A549 (cell line): ENCODE results near the gene RRBP1. TPM values are rescaled to one million over a fixed set of nuclear protein-coding genes. Genes with fewer than 3 reads are reported as not detected.

Experiments
- ATAC-seq, 2 experiments: fragments of 200-7000 bp in 1 of 2; fragments of >200 bp in 1 of 2; cut with Nextera tagmentation in 1 of 2; cut with Tn5 transposase in 1 of 2; 3 replicates each; pipeline versions ENCODE4 v1.8.0 to v1.9.1; 2018 to 2020; ENCODE audit warnings: mild to moderate bottlenecking in 1 of 2, moderate library complexity in 1 of 2
- CTCF ChIA-PET: fragments of 300-600 bp; sonication (Branson Sonifier 250); formaldehyde crosslinking; extraction: SDS; loops from one replicate; lab custom pipeline; 2021; ENCODE audit warnings: antibody characterized with exemption, inconsistent platforms; lab: Yijun Ruan, JAX
- POLR2A ChIA-PET: fragments of 350-600 bp; formaldehyde crosslinking; extraction: SDS; loops from one replicate; lab custom pipeline; 2021; ENCODE audit warnings: antibody characterized with exemption, inconsistent platforms; lab: Yijun Ruan, JAX
- DNase-seq, 2 experiments: peaks; one replicate each; pipeline versions ENCODE4 v3.0.0 to v3.0.0-alpha.2; 2011 to 2016; ENCODE audit warnings: low read depth in 1 of 2, low spot score in 1 of 2
- FAIRE-seq: peaks from 2 replicates; lab custom pipeline; 2011; peaks lifted over from hg19 to GRCh38; lab: Jason Lieb, UNC
- H3K27ac ChIP-seq, 2 experiments: fragments of >200 bp; sonication (Bioruptor Twin); formaldehyde crosslinking; 3 replicates each; pipeline ENCODE4 v1.5.1; 2016 to 2017
- H3K4me1 ChIP-seq: fragments of >200 bp; sonication (Bioruptor Twin); formaldehyde crosslinking; 3 replicates; pipeline ENCODE4 v1.6.1; 2016
- H3K4me2 ChIP-seq: fragments of >200 bp; sonication (Bioruptor Twin); formaldehyde crosslinking; 3 replicates; pipeline ENCODE4 v1.6.1; 2016
- H3K4me3 ChIP-seq: fragments of >200 bp; sonication (Bioruptor Twin); formaldehyde crosslinking; 3 replicates; pipeline ENCODE4 v1.5.1; 2016
- H3K9me3 ChIP-seq: fragments of >200 bp; sonication (Bioruptor Twin); formaldehyde crosslinking; 3 replicates; pipeline ENCODE4 v1.6.1; 2016
- ATOH8 ChIP-seq: fragments of 250-450 bp; sonication (Bioruptor Pico); IDR thresholded peaks from 2 replicates; pipeline ENCODE4 v1.5.0; 2020; ENCODE audit warnings: low read depth, mild to moderate bottlenecking, moderate library complexity
- BCL3 ChIP-seq: fragments of >200 bp; sonication (Bioruptor Twin); formaldehyde crosslinking; IDR thresholded peaks from 3 replicates; pipeline ENCODE4 v1.6.1; 2016
- CBX2 ChIP-seq: fragments of 200-600 bp; sonication (generic); IDR thresholded peaks from 2 replicates; pipeline ENCODE4 v1.6.1; 2016; ENCODE audit warnings: low read depth, mild to moderate bottlenecking, borderline replicate concordance
- CEBPB ChIP-seq, 2 experiments: fragments of >200 bp in 1 of 2; sonication (Bioruptor Twin) in 1 of 2; formaldehyde crosslinking in 1 of 2; IDR thresholded peaks; 2 replicates each; pipeline ENCODE4 v1.6.1; 2012 to 2016
- EHF ChIP-seq: fragments of 250-450 bp; sonication (Bioruptor Pico); IDR thresholded peaks from 2 replicates; pipeline ENCODE4 v1.5.0; 2020; ENCODE audit warnings: mild to moderate bottlenecking
- EHMT2 ChIP-seq: fragments of 200-600 bp; sonication (generic); IDR thresholded peaks from 2 replicates; pipeline ENCODE4 v1.6.1; 2016; ENCODE audit warnings: antibody characterized with exemption, low read depth, mild to moderate bottlenecking, moderate library complexity
- ESRRA ChIP-seq: fragments of 150-350 bp; IDR thresholded peaks from 2 replicates; pipeline ENCODE4 v1.6.1; 2014; ENCODE audit warnings: mild to moderate bottlenecking, low read length, borderline replicate concordance
- FOSB ChIP-seq: fragments of 250-450 bp; sonication (Bioruptor Pico); IDR thresholded peaks from 2 replicates; pipeline ENCODE4 v1.5.0; 2020; ENCODE audit warnings: mild to moderate bottlenecking, moderate library complexity
- HMGXB4 ChIP-seq: fragments of 250-450 bp; sonication (Bioruptor Pico); IDR thresholded peaks from 2 replicates; pipeline ENCODE4 v1.5.0; 2021; ENCODE audit warnings: mild to moderate bottlenecking, moderate library complexity, borderline replicate concordance
- HOXB13 ChIP-seq: fragments of 250-450 bp; sonication (Bioruptor Pico); IDR thresholded peaks from 2 replicates; pipeline ENCODE4 v1.5.0; 2020; ENCODE audit warnings: low read depth, mild to moderate bottlenecking, moderate library complexity
- JUN ChIP-seq, 2 experiments: fragments of >200 bp; sonication (Bioruptor Twin); formaldehyde crosslinking; IDR thresholded peaks; 2 replicates in 1 of 2; 3 replicates in 1 of 2; pipeline ENCODE4 v1.6.1; 2016 to 2017
- KDM1A ChIP-seq: fragments of 200-600 bp; sonication (generic); IDR thresholded peaks from 2 replicates; pipeline ENCODE4 v1.6.1; 2016; ENCODE audit warnings: low read depth, mild to moderate bottlenecking
- KDM5A ChIP-seq: fragments of 200-600 bp; sonication (generic); IDR thresholded peaks from 2 replicates; pipeline ENCODE4 v1.6.1; 2016; ENCODE audit warnings: antibody characterized with exemption, mild to moderate bottlenecking
- NFE2L2 ChIP-seq: fragments of 150-350 bp; conservative IDR thresholded peaks from 2 replicates; pipeline ENCODE4 v1.6.1; 2014; ENCODE audit warnings: low read length
- NPAS2 ChIP-seq: fragments of 250-450 bp; sonication (Bioruptor Pico); IDR thresholded peaks from 2 replicates; pipeline ENCODE4 v1.8.0; 2022; ENCODE audit warnings: mild to moderate bottlenecking, moderate library complexity, borderline replicate concordance
- NR3C1 ChIP-seq: fragments of >200 bp; sonication (Bioruptor Twin); formaldehyde crosslinking; IDR thresholded peaks from 3 replicates; pipeline ENCODE4 v1.6.1; 2017
- PBX3 ChIP-seq: IDR thresholded peaks from 2 replicates; pipeline ENCODE4 v1.6.1; 2012
- RAD21 ChIP-seq, 2 experiments: fragments of >200 bp in 1 of 2; sonication (Bioruptor Twin) in 1 of 2; formaldehyde crosslinking in 1 of 2; IDR thresholded peaks in 1 of 2; conservative IDR thresholded peaks in 1 of 2; 2 replicates in 1 of 2; 3 replicates in 1 of 2; pipeline ENCODE4 v1.6.1; 2012 to 2018; ENCODE audit warnings: inconsistent platforms in 1 of 2
- RCOR1 ChIP-seq: fragments of 150-350 bp; IDR thresholded peaks from 2 replicates; pipeline ENCODE4 v1.6.1; 2014; ENCODE audit warnings: antibody characterized with exemption, low read length, low read depth
- REST ChIP-seq: fragments of 200-600 bp; sonication (generic); IDR thresholded peaks from 2 replicates; pipeline ENCODE4 v1.6.1; 2016; ENCODE audit warnings: antibody characterized with exemption, mild to moderate bottlenecking, moderate library complexity
- RNF2 ChIP-seq: fragments of 200-600 bp; sonication (generic); IDR thresholded peaks from 2 replicates; pipeline ENCODE4 v1.6.1; 2016; ENCODE audit warnings: low read depth, mild to moderate bottlenecking, antibody characterized with exemption, moderate library complexity, borderline replicate concordance
- TP53 ChIP-seq: fragments of 250-450 bp; sonication (Bioruptor Pico); IDR thresholded peaks from 2 replicates; pipeline ENCODE4 v1.5.0; 2021; ENCODE audit warnings: mild to moderate bottlenecking, moderate library complexity
- ZFP36 ChIP-seq: fragments of 450-650 bp; IDR thresholded peaks from 2 replicates; pipeline ENCODE4 v1.6.1; 2014; ENCODE audit warnings: borderline replicate concordance; ENCODE audit not compliant: partially characterized antibody
- ZNF302 ChIP-seq: fragments of 250-450 bp; sonication (Bioruptor Pico); IDR thresholded peaks from 2 replicates; pipeline ENCODE4 v1.9.0; 2021; ENCODE audit warnings: inconsistent platforms, mild to moderate bottlenecking, moderate library complexity
- WGBS: methylation state at CpG from one replicate; pipeline ENCODE4 v1.1.6; 2017; ENCODE audit errors: missing lambda C conversion rate; 5-methylcytosine and 5-hydroxymethylcytosine counted together
- polyA plus RNA-seq, 4 experiments: library from polyadenylated mRNA; depleted of rRNA in 3 of 4; stranded (reverse); fragments of >200 nt; fragmentation: RNase III in 1 of 4; extraction: RNeasy Plus Mini Kit Qiagen cat#74134 plus additional on column Dnase treatment in 1 of 4; gene quantifications; 2 replicates in 3 of 4; 3 replicates in 1 of 4; pipeline ENCODE4 v1.2.3, GENCODE V29; 2011 to 2017
- TF ChIP-seq, protein P1 (sequence below): IDR thresholded peaks from 2 replicates; pipeline ENCODE4 v1.6.1; 2012

RRBP1 gene
- polyA plus RNA-seq, 2 of the 4 experiments (the other 2 are of a cell fraction), result 51.6 to 79.6 TPM

DNA sequence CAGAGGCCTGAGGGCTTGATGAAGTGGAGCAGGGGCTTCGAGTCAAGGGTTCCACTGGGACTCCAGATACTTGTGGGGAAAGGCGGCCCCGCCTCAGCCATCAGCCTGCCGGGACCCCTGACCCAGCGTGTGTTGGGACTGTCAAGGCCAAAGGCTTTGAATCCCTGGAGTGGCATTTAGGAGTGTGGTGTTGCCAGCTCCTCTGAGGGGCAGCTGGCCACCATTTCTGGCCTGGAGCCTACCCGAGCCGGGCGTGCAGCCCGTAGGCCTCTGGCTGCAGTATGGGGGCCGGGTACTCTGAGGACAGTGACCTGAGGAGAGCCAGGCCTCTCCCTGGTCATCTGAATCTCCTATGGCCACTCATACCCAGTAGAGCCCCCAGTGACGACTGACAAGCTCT is 40.0 kb downstream of the RRBP1 start:
- POLR2A ChIA-PET, result no interaction called here
- 88% methylated on average over 11 of the region's 11 CpGs for WGBS
- no peak for DNase-seq

DNA sequence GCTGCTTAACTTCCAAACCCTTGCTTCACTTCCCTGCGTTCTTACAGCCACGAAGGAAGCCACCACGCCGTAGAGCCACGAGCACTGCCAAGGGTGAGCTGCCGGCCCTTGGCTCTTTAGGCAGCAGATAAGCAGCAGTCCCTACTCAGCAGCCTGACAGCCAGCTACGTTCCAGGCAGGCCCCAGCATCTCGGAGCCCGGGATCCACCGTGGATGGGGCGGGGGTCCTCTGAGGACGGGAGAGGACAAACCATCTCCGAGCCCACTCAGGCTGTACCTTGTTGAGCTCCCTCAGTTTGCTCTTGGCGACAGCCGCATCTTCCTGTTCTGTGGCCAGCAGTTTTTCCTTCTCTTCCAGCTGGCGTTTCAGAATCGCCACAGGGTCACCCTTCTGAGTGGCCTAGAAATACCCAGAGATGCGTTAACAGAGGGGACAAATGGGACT is 40.5 kb downstream of the RRBP1 start:
- ChIA-PET POLR2A (no interaction called here), CTCF (interaction anchor here (0.8 to 2.3 kb wide), 10 partner anchors 8 to 297 kb away, joined by 3 to 10 read pairs (median 6); no protein-coding TSS in a partner anchor)
- WGBS, result 97% methylated on average over 18 of the region's 18 CpGs
- Histone ChIP-seq H3K9me3 (no peaks in the 10 kb centered on the region), H3K27ac (no peak overlapping the region), H3K4me1 (no peaks in the 10 kb centered on the region), H3K4me3 (no peak overlapping the region), H3K4me2 (no peak overlapping the region)
- DNase-seq, result no peak
- ATAC-seq, result no peak
- FAIRE-seq, result no peak
- TF ChIP-seq KDM5A, result no peak
- no peak for TF ChIP-seq EHMT2
- TF ChIP-seq JUN (IDR thresholded peaks at IDR 0.05), result no peak
- no peak for TF ChIP-seq EHF (CRISPR knock-in tag)
- TF ChIP-seq RNF2, result no peak
- no peak for TF ChIP-seq ATOH8 (CRISPR knock-in tag)
- TF ChIP-seq NR3C1, result no peak
- no peak for TF ChIP-seq RAD21 (conservative IDR thresholded peaks at IDR 0.05 in 1 of 2, IDR thresholded peaks at IDR 0.05 in 1 of 2)
- no peak for TF ChIP-seq HMGXB4 (CRISPR knock-in tag)
- no peak for TF ChIP-seq CEBPB (IDR thresholded peaks at IDR 0.05)
- no peak for TF ChIP-seq ESRRA
- no peak for TF ChIP-seq NFE2L2

More for the DNA sequence above, 40.0 kb downstream of the RRBP1 start:
- ATAC-seq (no peak), FAIRE-seq (no peak)
- no peaks in the 10 kb centered on the region for H3K9me3 ChIP-seq
- H3K4me1 ChIP-seq, result no peaks in the 10 kb centered on the region
- H3K4me2 ChIP-seq, result no peak overlapping the region
- H3K4me3 ChIP-seq, result no peak overlapping the region
- CTCF ChIA-PET, result interaction anchor here (0.7 to 2.3 kb wide), 11 partner anchors 8 to 354 kb away, joined by 3 to 10 read pairs (median 5); no protein-coding TSS in a partner anchor
- TF ChIP-seq HOXB13 (CRISPR knock-in tag) (no peak), ZFP36 (no peak), FOSB (CRISPR knock-in tag) (no peak), RAD21 (conservative IDR thresholded peaks at IDR 0.05 in 1 of 2, IDR thresholded peaks at IDR 0.05 in 1 of 2) (no peak), CEBPB (IDR thresholded peaks at IDR 0.05) (no peak), BCL3 (no peak), PBX3 (no peak), ZNF302 (CRISPR knock-in tag) (no peak), RCOR1 (no peak), KDM1A (no peak), TP53 (no peak), CBX2 (no peak), JUN (IDR thresholded peaks at IDR 0.05) (no peak), REST (no peak), NPAS2 (CRISPR knock-in tag) (no peak)
- TF ChIP-seq, protein P1, sequence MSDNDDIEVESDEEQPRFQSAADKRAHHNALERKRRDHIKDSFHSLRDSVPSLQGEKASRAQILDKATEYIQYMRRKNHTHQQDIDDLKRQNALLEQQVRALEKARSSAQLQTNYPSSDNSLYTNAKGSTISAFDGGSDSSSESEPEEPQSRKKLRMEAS, result no peak
- H3K27ac ChIP-seq, result no peak overlapping the region
